Stomach (tissue), 9 donors: ENCODE measurements around the gene COX7A2L. TPM values are rescaled to one million over a fixed set of nuclear protein-coding genes. Genes with fewer than 3 reads are reported as not detected.
"Not testable (repeated sequence)": the region's sequence is repeated elsewhere in the genome, so short reads cannot be mapped to it uniquely, and the experiment has no call there.

Experiments used
- DNase-seq, 2 donors: peaks; one replicate each; pipeline versions ENCODE4 v3.0.0 to v3.0.0-alpha.2; 2013 to 2019
- H3K27ac ChIP-seq, 5 donors: fragments of 200-600 bp in 4 of 5; sonication (generic) in 4 of 5; one replicate each; pipeline ENCODE4 v1.5.1; 2013 to 2019; ENCODE audit warnings: mild to moderate bottlenecking in 1 of 5, moderate library complexity in 1 of 5
- H3K27me3 ChIP-seq, 3 donors: fragments of 200-600 bp; sonication (generic); one replicate each; pipeline ENCODE4 v1.5.1; 2017 to 2019; ENCODE audit warnings: mixed run types in 1 of 3
- H3K36me3 ChIP-seq, 4 donors: fragments of 200-600 bp; sonication (generic); 1 replicate in 3 of 4; 2 replicates in 1 of 4; pipeline ENCODE4 v1.5.1; 2016 to 2019
- H3K4me1 ChIP-seq, 4 donors: fragments of 200-600 bp; sonication (generic); one replicate each; pipeline ENCODE4 v1.5.1; 2016 to 2019
- H3K4me3 ChIP-seq, 4 donors: fragments of 200-600 bp; sonication (generic) in 3 of 4; one replicate each; pipeline ENCODE4 v1.5.1; 2016 to 2019; ENCODE audit warnings: mild to moderate bottlenecking in 1 of 4
- H3K9me3 ChIP-seq, 4 donors: fragments of 200-600 bp; sonication (generic); one replicate each; pipeline ENCODE4 v1.5.1; 2016 to 2019
- EP300 ChIP-seq: sonication (generic); formaldehyde crosslinking; IDR thresholded peaks from one replicate; pipeline ENCODE4 v1.6.1; 2017; ENCODE audit warnings: antibody characterized with exemption
- POLR2A ChIP-seq, 4 donors: fragments of 450-650 bp; IDR thresholded peaks; one replicate each; pipeline ENCODE4 v1.6.1; 2016; ENCODE audit warnings: antibody characterized with exemption in 4 of 4, control low read depth in 2 of 4, mild to moderate bottlenecking in 1 of 4, moderate library complexity in 1 of 4
- POLR2AphosphoS5 ChIP-seq, 3 donors: sonication (generic); formaldehyde crosslinking; IDR thresholded peaks; one replicate each; pipeline ENCODE4 v1.6.1; 2016; ENCODE audit warnings: antibody characterized with exemption in 3 of 3
- WGBS, 5 donors: extraction: QIAGEN DNeasy Blood & Tissue Kit in 3 of 5; methylation state at CpG; one replicate each; pipeline versions ENCODE4 v1.1.5 to v1.1.7; 2013 to 2018; 5-methylcytosine and 5-hydroxymethylcytosine counted together
- intact Hi-C: fragments of 100-400 bp; cut with DNase I; formaldehyde crosslinking; loops from one replicate; pipeline ENCODE4 v1.15.1; 2023; ENCODE audit warnings: low total_unique reads
- polyA plus RNA-seq, 3 donors: library from polyadenylated mRNA; stranded (reverse); fragments of 200-250 nt; gene quantifications; one replicate each; pipeline ENCODE4 v1.2.3, GENCODE V29; 2013
- total RNA-seq, 5 donors: library from RNA; depleted of rRNA; stranded (reverse); fragments of >200 nt; gene quantifications; one replicate each; pipeline versions ENCODE4 v1.1.0 to v1.2.3, GENCODE V29; 2014 to 2016
- TF ChIP-seq, protein P1 (sequence below), 7 experiments: fragments of 450-650 bp in 4 of 7; fragments of 200-600 bp in 3 of 7; sonication (generic) in 3 of 7; IDR thresholded peaks; one replicate each; pipeline ENCODE4 v1.5.1; 2016 to 2019; ENCODE audit warnings: antibody characterized with exemption in 7 of 7, control low read depth in 2 of 7, mild to moderate bottlenecking in 1 of 7
- donor health status: healthy with polysubstance abuse.
- donor health status: Bipolar disorder and iron deficiency.
- donor health status: healthy.

COX7A2L gene
- total and polyA plus RNA-seq, 8 donors: 36.2 to 222 (median 100) TPM

DNA sequence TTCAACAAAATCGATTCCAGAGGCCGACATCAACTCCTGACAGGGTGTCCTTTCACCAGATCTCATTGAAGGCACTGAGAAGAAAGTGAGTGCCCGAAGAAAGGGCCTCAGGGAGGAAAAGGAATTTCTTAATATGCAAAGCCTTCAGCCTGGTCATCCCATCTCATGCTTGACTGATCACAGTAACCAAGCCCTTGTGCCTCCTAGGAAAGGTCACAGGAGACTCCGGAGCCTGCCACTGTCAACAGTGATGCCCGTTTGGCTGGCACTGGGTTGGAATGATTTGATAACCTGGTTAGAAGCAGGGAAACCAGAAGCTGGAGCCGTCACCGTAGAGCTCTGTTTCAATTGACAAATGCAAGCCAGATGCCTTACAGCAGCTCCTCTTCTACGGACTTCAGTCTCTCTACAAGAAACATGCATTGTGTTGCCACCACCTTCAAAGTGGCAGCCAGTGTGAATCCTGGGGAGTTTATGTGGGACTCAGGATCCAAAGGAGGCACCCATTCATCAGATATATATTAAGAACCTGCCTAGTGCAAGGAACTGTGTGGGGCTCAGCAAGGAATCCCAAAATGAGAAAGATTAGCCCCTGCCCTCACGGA, 24.6 kb downstream of the COX7A2L start:
- DNase-seq: no peak
- Histone ChIP-seq H3K4me3 (no peak overlapping the region), H3K27ac (no peak overlapping the region), H3K4me1 (peaks cover 0 to 6% (median 2%) of the 10 kb centered on the region in 4 donors), H3K36me3 (peaks cover 29 to 96% (median 87%) of the 10 kb centered on the region in 4 donors), H3K9me3 (no peaks in the 10 kb centered on the region), H3K27me3 (no peaks in the 10 kb centered on the region)
- intact Hi-C loops: loop anchor here (10.0 kb wide), 1 partner anchor 242 kb away; no protein-coding TSS in a partner anchor
- WGBS, 5 donors: 84 to 94% (median 90%) methylated on average over 9 of the region's 9 CpGs
- TF ChIP-seq, protein P1, sequence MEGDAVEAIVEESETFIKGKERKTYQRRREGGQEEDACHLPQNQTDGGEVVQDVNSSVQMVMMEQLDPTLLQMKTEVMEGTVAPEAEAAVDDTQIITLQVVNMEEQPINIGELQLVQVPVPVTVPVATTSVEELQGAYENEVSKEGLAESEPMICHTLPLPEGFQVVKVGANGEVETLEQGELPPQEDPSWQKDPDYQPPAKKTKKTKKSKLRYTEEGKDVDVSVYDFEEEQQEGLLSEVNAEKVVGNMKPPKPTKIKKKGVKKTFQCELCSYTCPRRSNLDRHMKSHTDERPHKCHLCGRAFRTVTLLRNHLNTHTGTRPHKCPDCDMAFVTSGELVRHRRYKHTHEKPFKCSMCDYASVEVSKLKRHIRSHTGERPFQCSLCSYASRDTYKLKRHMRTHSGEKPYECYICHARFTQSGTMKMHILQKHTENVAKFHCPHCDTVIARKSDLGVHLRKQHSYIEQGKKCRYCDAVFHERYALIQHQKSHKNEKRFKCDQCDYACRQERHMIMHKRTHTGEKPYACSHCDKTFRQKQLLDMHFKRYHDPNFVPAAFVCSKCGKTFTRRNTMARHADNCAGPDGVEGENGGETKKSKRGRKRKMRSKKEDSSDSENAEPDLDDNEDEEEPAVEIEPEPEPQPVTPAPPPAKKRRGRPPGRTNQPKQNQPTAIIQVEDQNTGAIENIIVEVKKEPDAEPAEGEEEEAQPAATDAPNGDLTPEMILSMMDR (IDR thresholded peaks at IDR 0.05): no peak
- no peak for TF ChIP-seq POLR2AphosphoS5 (IDR thresholded peaks at IDR 0.05)
- TF ChIP-seq EP300: no peak
- TF ChIP-seq POLR2A (IDR thresholded peaks at IDR 0.05): no peak

DNA sequence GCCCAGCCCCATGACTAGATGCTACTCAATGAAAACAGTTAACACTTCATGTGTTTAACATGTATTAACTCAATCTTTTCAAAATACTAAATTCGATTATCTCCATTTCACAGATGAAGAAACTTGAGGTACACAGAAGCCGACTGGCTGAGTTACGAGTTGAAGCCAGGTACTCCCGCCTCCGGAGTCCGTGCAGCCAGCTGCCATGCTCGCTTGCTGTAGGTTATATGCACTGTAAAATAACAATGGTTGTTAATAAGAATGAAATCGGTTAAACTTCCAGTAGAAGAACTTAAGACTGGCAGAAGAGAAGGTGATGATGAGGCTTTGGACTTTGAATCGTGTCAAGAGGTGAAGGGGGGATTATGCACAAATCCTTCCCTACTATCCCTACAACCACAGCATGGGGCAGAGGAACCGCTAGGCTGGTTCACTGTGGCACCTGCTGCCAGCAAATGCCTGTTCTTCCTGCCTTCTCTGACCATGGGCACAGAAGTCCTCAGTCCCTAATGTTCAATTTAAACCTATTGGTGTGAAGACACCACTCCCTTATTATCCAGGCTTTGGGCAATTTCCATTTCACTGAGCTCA, 25.4 kb downstream of the COX7A2L start:
- intact Hi-C loops: loop anchor here (10.0 kb wide), 1 partner anchor 241 kb away; no protein-coding TSS in a partner anchor
- Histone ChIP-seq H3K27me3 (no peaks in the 10 kb centered on the region), H3K27ac (no peak overlapping the region), H3K9me3 (no peaks in the 10 kb centered on the region), H3K36me3 (peaks cover 25 to 98% (median 89%) of the 10 kb centered on the region in 4 donors), H3K4me1 (no peaks in the 10 kb centered on the region), H3K4me3 (no peak overlapping the region)
- no peak for DNase-seq
- 97% methylated on average over 10 of the region's 10 CpGs for WGBS, 5 donors
- TF ChIP-seq EP300: no peak

DNA sequence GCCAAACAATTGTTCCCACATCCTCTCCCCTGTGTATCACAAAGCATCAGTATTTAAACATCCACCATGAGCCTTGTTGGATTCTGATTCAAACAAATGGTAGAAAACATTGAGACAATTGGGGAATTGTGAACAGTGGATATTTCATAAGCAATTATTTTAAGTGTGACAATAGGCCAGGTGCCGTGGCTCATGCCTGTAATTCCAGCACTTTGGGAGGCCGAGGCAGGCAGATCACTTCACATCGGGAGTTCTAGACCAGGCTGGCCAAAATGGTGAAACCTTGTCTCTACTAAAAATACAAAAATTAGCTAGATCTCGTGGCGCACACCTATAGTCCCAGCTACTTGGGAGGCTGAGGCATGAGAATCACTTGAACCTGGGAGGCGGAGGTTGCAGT, 26.2 kb downstream of the COX7A2L start:
- intact Hi-C loops: loop anchor here (10.0 kb wide), 1 partner anchor 240 kb away; no protein-coding TSS in a partner anchor
- not testable (repeated sequence) for H3K27me3 ChIP-seq, H3K27ac ChIP-seq, H3K4me3 ChIP-seq, H3K4me1 ChIP-seq, DNase-seq, H3K9me3 ChIP-seq
- 95 to 99% (median 97%) methylated on average over 6 of the region's 6 CpGs for WGBS, 5 donors
- peaks cover 24 to 98% (median 90%) of the 10 kb centered on the region in 4 donors for H3K36me3 ChIP-seq

DNA sequence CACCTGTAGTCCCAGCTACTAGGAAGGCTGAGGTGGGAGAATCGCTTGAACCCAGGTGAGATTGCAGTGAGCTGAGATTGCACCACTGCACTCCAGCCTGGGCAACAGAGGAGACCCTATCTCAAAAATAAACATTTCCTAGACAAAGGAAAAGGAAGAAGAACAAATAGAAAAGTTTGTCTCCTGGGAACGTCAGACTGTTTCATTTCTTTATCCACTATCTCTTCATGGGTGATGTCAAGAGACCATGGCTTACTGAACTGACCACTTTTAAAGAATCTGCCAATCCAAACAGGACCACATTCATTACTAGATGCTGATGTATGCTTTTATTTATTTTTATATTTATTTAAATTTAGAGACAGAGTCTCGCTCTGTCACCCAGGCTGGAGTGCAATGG, 26.8 kb downstream of the COX7A2L start:
- no peak for DNase-seq
- H3K4me3 ChIP-seq: no peak overlapping the region
- H3K27ac ChIP-seq: no peak overlapping the region
- peaks cover 24 to 99% (median 90%) of the 10 kb centered on the region in 4 donors for H3K36me3 ChIP-seq
- no peak for TF ChIP-seq EP300
- TF ChIP-seq, protein P1 (IDR thresholded peaks at IDR 0.05): no peak
- TF ChIP-seq POLR2AphosphoS5 (IDR thresholded peaks at IDR 0.05): no peak
- TF ChIP-seq POLR2A (IDR thresholded peaks at IDR 0.05): no peak
- H3K9me3 ChIP-seq: no peaks in the 10 kb centered on the region
- H3K4me1 ChIP-seq: no peaks in the 10 kb centered on the region
- WGBS, 5 donors: 78 to 87% (median 85%) methylated on average over 3 of the region's 3 CpGs
- intact Hi-C loops: loop anchor here (10.0 kb wide), 1 partner anchor 239 kb away; no protein-coding TSS in a partner anchor
- H3K27me3 ChIP-seq: no peaks in the 10 kb centered on the region

DNA sequence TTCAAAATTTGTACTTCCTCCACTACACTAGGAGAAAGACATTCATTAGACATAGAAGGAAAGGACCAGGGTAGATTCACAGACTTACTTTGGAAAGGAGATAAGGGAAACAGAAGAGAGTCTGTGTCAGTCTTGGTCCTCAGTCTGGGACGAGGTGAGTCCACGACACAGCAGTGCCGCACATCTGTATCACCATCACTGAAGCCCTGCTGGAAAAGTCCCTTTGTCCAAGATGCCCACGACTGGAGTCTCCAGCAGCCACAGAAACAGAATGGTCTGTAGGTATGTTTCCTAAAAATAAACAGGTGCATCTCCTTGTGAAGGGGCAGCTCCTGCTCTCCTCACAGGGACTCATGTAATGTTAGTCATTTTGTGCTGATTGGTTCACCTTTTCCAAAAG, 27.4 kb downstream of the COX7A2L start:
- 92 to 96% (median 96%) methylated on average over 4 of the region's 4 CpGs for WGBS, 5 donors
- intact Hi-C loops: loop anchor here (10.0 kb wide), 1 partner anchor 239 kb away; no protein-coding TSS in a partner anchor
- Histone ChIP-seq H3K9me3 (no peaks in the 10 kb centered on the region), H3K4me1 (no peaks in the 10 kb centered on the region), H3K27ac (no peak overlapping the region), H3K36me3 (peaks cover 24 to 99% (median 92%) of the 10 kb centered on the region in 4 donors), H3K4me3 (no peak overlapping the region), H3K27me3 (no peaks in the 10 kb centered on the region)
- no peak for DNase-seq
- TF ChIP-seq EP300: no peak
- TF ChIP-seq, protein P1 (IDR thresholded peaks at IDR 0.05): no peak
- no peak for TF ChIP-seq POLR2A (IDR thresholded peaks at IDR 0.05)
- TF ChIP-seq POLR2AphosphoS5 (IDR thresholded peaks at IDR 0.05): no peak
